Measurements from ENCODE around the gene CEMIP. TPM values are rescaled to one million over a fixed set of nuclear protein-coding genes. Genes with fewer than 3 reads are reported as not detected.
"Not testable (repeated sequence)": the region's sequence is repeated elsewhere in the genome, so short reads cannot be mapped to it uniquely, and the experiment has no call there.

Gene CEMIP
- polyA plus RNA-seq, 1 experiment: 221 TPM

GRCh38 chr15:80953001-80953952 is 174.1 kb downstream of the CEMIP start:
- ChIA-PET POLR2A (no interaction called here), CTCF (interaction anchor here (0.9 to 1.4 kb wide), 2 partner anchors 17 to 174 kb away, joined by 3 to 11 read pairs; partner anchors contain the start of gene CEMIP)
- H3K9me3 ChIP-seq (ENCODE audit: control insufficient read depth, insufficient read depth, low read length): no peaks in the 10 kb centered on the region; the same call in 1 of the 2 replicates
- H3K27ac ChIP-seq (ENCODE audit: low read depth, low read length): peak overlapping the region; percentile 11
- DNase-seq (ENCODE audit: low read depth, low spot score): no peak
- no peak overlapping the region for H3K4me3 ChIP-seq (ENCODE audit: low read depth, low read length)
- H3K27me3 ChIP-seq (ENCODE audit: control insufficient read depth, insufficient read depth, low read length): no peaks in the 10 kb centered on the region
- TF ChIP-seq CTCF (IDR thresholded peaks at IDR 0.05; ENCODE audit: low read depth, low read length): no peak

- ChIA-PET CTCF (interaction anchor here (1.3 kb wide), 1 partner anchor 16 kb away, joined by 6 read pairs; no protein-coding TSS in a partner anchor), POLR2A (no interaction called here)
- no peak for TF ChIP-seq CTCF (IDR thresholded peaks at IDR 0.05; ENCODE audit: low read depth, low read length)
Measured at GRCh38 chr15:80953953-80954778, 175.0 kb downstream of the CEMIP start.

GRCh38 chr15:80955571-80956452 is 176.6 kb downstream of the CEMIP start:
- ChIA-PET CTCF (interaction anchor here (1.3 to 1.6 kb wide), 2 partner anchors 14 to 176 kb away, joined by 5 to 6 read pairs; partner anchors contain the start of gene CEMIP), POLR2A (interaction anchor here (2.1 kb wide), 1 partner anchor 14 kb away, joined by 4 read pairs; no protein-coding TSS in a partner anchor)
- peak; percentile 67 for DNase-seq (ENCODE audit: low read depth, low spot score)
- H3K4me3 ChIP-seq (ENCODE audit: low read depth, low read length); H3K27ac ChIP-seq (ENCODE audit: low read depth, low read length); H3K9me3 ChIP-seq (ENCODE audit: control insufficient read depth, insufficient read depth, low read length); H3K27me3 ChIP-seq (ENCODE audit: control insufficient read depth, insufficient read depth, low read length): not testable (repeated sequence)

More at GRCh38 chr15:80953953-80954778, 175.0 kb downstream of the CEMIP start:
- Histone ChIP-seq H3K27ac (ENCODE audit: low read depth, low read length) (peak overlapping the region; percentile 68), H3K27me3 (ENCODE audit: control insufficient read depth, insufficient read depth, low read length) (no peaks in the 10 kb centered on the region), H3K9me3 (ENCODE audit: control insufficient read depth, insufficient read depth, low read length) (peaks cover 3% of the 10 kb centered on the region), H3K4me3 (ENCODE audit: low read depth, low read length) (no peak overlapping the region)
- DNase-seq (ENCODE audit: low read depth, low spot score): no peak

- Histone ChIP-seq H3K27ac (ENCODE audit: low read depth, low read length) (no peak overlapping the region), H3K4me3 (ENCODE audit: low read depth, low read length) (no peak overlapping the region), H3K9me3 (ENCODE audit: control insufficient read depth, insufficient read depth, low read length) (peaks cover 8% of the 10 kb centered on the region), H3K27me3 (ENCODE audit: control insufficient read depth, insufficient read depth, low read length) (no peaks in the 10 kb centered on the region)
- no peak for TF ChIP-seq CTCF (IDR thresholded peaks at IDR 0.05; ENCODE audit: low read depth, low read length)
- POLR2A ChIA-PET: interaction anchor here (0.5 to 2.1 kb wide), 2 partner anchors 12 to 947 kb away, joined by 3 to 4 read pairs; no protein-coding TSS in a partner anchor
- CTCF ChIA-PET: no interaction called here
- no peak for DNase-seq (ENCODE audit: low read depth, low spot score)
Measured at GRCh38 chr15:80957556-80957955, 178.4 kb downstream of the CEMIP start.
